T-helper 2 cell (primary cell): ENCODE measurements around the gene EGFR.

ENCODE experiments used
- DNase-seq, 5 experiments: peaks; one replicate each; pipeline versions ENCODE4 v3.0.0 to v3.0.0-alpha.2; 2012 to 2022

EGFR gene

DNA sequence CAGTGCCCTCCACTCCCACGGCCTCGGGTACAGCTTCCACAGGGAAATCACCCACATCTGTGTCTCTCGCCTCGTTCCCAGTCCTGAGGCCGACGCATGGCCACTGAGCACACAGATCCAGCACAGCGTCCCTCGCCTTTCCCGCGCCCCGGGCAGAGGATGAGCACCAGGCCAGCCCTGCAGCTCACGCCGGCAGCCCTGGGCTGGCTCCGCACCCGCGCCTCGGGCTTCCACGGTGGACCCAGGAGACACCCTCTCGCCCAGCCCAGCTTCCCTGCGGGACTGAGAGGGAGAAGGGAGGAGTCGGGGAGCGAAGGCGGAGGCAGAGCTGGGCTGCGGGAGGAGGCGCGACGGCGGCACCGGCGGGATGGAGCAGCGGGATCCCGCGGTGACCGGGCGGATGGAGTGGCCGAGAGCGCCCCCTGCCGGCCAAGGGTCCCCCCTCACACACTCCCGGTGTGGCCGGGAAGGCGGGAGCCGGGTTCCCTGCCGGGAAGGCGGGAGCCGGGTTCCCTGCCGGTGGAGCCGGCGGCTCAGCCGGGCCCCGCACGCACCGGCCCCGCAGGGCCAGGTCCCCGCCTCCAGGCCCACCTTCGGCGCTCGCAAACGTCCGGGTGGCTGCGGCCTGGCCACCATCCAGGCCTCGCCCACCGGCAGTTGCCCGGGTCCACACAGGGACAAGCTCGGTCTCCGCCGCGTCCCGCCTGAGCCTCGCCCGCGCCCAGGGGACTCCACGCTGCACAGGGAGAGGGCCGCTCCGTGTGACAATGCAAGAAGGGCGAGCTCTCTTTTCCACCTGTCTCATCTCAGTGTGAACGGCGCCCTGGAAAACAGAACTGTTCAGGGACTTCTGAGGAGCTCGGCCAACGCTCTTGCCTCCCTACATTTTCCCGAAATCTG, 236.0 kb downstream of the EGFR start:
- peak; percentile 25 to 48 (median 41) for DNase-seq

DNA sequence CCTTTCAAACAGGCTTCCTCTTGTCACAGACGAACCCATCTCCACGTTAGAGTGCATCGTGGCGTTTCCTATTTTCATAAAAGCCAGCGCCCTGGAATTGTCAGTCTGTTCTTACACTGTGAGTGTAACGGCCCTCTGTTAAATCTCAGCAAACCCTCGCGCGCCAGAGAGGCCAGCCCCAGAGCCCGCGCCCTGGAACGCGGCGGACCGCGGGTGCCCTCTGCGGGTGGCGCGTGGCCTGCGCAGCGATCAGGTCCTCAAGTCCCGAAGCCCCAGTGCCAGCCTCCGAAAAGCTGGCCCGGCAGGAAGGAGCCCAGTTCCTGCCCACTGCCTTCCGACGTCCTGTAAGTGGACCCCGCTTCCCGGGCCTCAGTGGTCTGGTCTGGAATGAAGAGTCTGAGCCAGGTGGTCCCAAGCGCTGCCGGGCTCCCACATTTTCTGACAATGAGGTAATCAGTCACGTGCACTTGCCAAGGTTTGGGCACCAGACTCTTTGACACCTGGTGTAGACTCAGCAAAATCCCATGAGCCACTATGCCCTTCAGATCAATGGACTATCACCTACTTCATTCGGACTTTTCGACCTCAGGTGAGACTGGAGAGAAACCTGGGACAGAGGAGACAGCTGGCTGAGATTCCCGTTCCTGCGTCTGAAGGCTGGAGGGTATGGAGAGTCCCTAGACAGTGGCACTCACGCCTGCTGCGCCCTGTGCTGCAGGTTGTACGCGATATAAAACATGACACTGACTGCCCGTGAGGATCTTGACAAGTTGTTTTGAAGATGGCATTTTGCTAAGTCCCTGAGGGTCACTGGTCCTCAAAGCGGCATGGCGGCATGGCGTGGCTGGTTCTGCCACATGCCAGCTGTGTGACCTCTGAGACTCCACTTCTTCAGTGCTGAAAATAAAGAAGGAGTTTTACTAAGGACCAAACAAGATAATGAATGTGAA, 237.0 kb downstream of the EGFR start:
- peak; percentile 36 to 81 (median 47) for DNase-seq

DNA sequence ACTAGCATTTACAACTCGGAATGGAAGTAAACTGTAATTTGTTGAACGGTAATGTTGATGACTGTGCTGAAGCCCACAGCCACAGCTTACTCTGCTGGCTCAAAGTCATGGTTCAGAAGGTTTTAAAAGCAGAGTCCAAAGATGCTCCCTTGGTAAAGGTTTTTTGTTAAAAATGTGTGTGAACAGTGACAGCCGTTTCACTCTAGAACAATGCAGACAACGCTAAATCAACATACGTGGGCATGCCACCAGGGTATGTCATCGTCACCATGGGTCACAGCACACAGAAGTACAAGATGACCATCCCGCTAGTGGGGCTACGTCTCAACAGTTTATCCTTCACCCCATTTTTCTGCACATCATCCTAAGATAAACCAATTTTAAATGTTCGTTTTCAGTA, 239.8 kb downstream of the EGFR start:
- DNase-seq: no peak

DNA sequence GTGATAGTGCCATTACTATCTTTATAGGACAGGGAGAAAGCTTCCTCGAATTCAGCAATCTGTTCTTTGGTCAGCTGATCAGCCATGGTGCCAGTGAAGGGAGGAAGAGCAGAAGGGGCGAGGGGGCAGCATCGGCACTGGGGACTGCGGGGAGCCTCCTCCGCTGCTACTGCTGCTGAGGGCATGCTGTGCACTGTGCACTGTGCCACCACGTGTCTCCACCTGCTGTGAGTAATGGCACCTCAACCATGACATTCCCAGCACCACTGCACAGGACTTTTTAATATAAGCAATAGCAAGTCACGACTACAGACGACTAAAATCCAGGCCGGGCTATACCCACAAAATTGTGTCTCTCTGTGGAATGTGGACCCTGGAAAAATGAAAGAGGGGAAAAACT, 241.4 kb downstream of the EGFR start:
- no peak for DNase-seq

DNA sequence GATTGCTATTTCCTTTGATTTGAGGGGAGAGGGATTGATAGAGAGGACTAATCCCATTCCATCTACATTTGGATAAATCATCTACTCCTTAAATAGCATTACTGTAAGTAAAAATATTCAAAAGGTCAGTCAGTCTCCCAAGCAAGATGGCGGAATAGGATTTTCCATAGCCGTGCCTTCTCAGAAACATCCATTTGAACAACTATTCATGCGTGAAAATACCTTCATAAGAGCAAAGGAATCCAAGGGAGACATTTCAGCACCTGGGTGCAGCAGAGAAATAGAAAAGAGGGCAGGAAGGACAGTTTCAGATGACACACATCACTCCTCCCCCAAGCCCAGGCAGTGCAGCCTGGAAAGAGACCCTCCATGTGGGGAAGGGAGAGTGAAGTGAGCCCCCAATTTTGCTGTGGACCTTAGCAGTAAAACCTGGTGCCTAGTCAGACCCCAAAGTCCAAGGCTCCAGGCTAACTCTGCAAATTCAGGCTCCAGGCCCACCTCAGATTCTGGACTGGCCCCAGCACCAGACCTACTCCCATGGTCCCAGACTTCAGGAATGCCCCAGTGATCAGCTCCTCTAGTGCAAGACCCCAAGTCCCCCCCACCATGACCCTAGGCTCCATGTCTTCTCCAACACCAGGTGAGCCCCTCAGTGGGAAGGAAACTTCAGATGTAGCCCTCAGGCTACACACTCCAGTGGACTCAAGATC, 242.0 kb downstream of the EGFR start:
- no peak for DNase-seq
